HepG2 (cell line): ENCODE data around the gene SEC61G.

Experiments used
- CTCF ChIP-seq: sonication (generic); formaldehyde crosslinking; IDR thresholded peaks from 2 replicates; pipeline ENCODE4 v1.5.0; 2020; ENCODE audit warnings: mild to moderate bottlenecking, missing genetic modification reagents, moderate library complexity
- FOSL1 ChIP-seq: sonication (generic); formaldehyde crosslinking; IDR thresholded peaks from 2 replicates; pipeline ENCODE4 v1.9.0; 2021; ENCODE audit warnings: missing genetic modification reagents, borderline replicate concordance
- HCFC1 ChIP-seq: fragments of 150-350 bp; IDR thresholded peaks from 2 replicates; pipeline ENCODE4 v1.6.1; 2014; ENCODE audit warnings: low read depth, low read length
- KLF13 ChIP-seq: sonication (generic); formaldehyde crosslinking; IDR thresholded peaks from 2 replicates; pipeline ENCODE4 v1.4.0; 2020; ENCODE audit warnings: mild to moderate bottlenecking, missing genetic modification reagents
- KLF6 ChIP-seq: IDR thresholded peaks from 2 replicates; pipeline ENCODE4 v1.8.0; 2016; ENCODE audit warnings: missing biosample characterization, missing genetic modification reagents
- MTA3 ChIP-seq: sonication (generic); formaldehyde crosslinking; IDR thresholded peaks from 2 replicates; pipeline ENCODE4 v1.4.0; 2020; ENCODE audit warnings: missing genetic modification reagents
- TCF7L2 ChIP-seq: IDR thresholded peaks from 2 replicates; pipeline ENCODE4 v1.6.1; 2011; ENCODE audit warnings: mild to moderate bottlenecking, low read depth, low read length, moderate library complexity
- TEAD3 ChIP-seq: optimal IDR thresholded peaks from 2 replicates; pipeline ENCODE3; 2016; ENCODE audit warnings: borderline replicate concordance
- TOPORS ChIP-seq: sonication (generic); formaldehyde crosslinking; IDR thresholded peaks from 2 replicates; pipeline ENCODE4 v1.8.0; 2023; ENCODE audit warnings: mild to moderate bottlenecking, missing genetic modification reagents
- ZBTB2 ChIP-seq: sonication (generic); formaldehyde crosslinking; IDR thresholded peaks from 2 replicates; pipeline ENCODE4 v1.8.0; 2022; ENCODE audit warnings: low read depth, missing genetic modification reagents
- ZNF724P ChIP-seq: sonication (generic); formaldehyde crosslinking; IDR thresholded peaks from 2 replicates; pipeline ENCODE4 v1.8.0; 2022; ENCODE audit warnings: missing genetic modification reagents, borderline replicate concordance
- ZSCAN29 ChIP-seq: sonication (generic); formaldehyde crosslinking; conservative IDR thresholded peaks from 2 replicates; pipeline ENCODE4 v1.4.0; 2020; ENCODE audit warnings: mild to moderate bottlenecking, missing genetic modification reagents

GRCh38 chr7:54704851-54705250 lies 54.2 kb downstream of the SEC61G start:
- TF ChIP-seq CTCF (CRISPR knock-in tag) (no peak), KLF13 (no peak), ZSCAN29 (CRISPR knock-in tag) (no peak), FOSL1 (CRISPR knock-in tag) (no peak), ZBTB2 (CRISPR knock-in tag) (no peak), ZNF724P (CRISPR knock-in tag) (no peak), HCFC1 (no peak), MTA3 (CRISPR knock-in tag) (no peak), KLF6 (CRISPR knock-in tag) (no peak), TCF7L2 (no peak), TOPORS (CRISPR knock-in tag) (no peak), TEAD3 (no peak)
